Measurements from ENCODE around the gene XRRA1. TPM values are rescaled to one million over a fixed set of nuclear protein-coding genes. Genes with fewer than 3 reads are reported as not detected.

Gene XRRA1
- total RNA-seq, 1 donor from 2014 or later: 9.6 TPM

Small RNA genes within 50 kb of the gene (small RNA-seq; reads per million reads assigned to genes)
- gene RN7SL239P (not detected), gene RNU6-216P (not detected)

Other genes with a start within 250 kb of the XRRA1 start
- 3.7 TPM for gene CHRDL2, start 217.7 kb downstream of the XRRA1 start, total RNA-seq
- gene RNF169, start 200.2 kb downstream of the XRRA1 start, total RNA-seq: 20.9 TPM
- 26.0 TPM for gene SPCS2, start 175 bp upstream of the XRRA1 start, total RNA-seq
- 5.6 TPM for gene NEU3, start 39.8 kb upstream of the XRRA1 start, total RNA-seq
- not detected for gene OR2AT4, start 147.8 kb upstream of the XRRA1 start, total RNA-seq
- gene SLCO2B1, start 202.0 kb upstream of the XRRA1 start, total RNA-seq: 55.5 TPM